HK-2 (cell line): ENCODE data around the gene BAG3.
"Not testable (repeated sequence)": the region's sequence is repeated elsewhere in the genome, so short reads cannot be mapped to it uniquely, and the experiment has no call there.

Experiments used
- DNase-seq: peaks from one replicate; pipeline ENCODE4 v3.0.0-alpha.2; 2018; ENCODE audit not compliant: unreplicated experiment

The BAG3 gene

DNA sequence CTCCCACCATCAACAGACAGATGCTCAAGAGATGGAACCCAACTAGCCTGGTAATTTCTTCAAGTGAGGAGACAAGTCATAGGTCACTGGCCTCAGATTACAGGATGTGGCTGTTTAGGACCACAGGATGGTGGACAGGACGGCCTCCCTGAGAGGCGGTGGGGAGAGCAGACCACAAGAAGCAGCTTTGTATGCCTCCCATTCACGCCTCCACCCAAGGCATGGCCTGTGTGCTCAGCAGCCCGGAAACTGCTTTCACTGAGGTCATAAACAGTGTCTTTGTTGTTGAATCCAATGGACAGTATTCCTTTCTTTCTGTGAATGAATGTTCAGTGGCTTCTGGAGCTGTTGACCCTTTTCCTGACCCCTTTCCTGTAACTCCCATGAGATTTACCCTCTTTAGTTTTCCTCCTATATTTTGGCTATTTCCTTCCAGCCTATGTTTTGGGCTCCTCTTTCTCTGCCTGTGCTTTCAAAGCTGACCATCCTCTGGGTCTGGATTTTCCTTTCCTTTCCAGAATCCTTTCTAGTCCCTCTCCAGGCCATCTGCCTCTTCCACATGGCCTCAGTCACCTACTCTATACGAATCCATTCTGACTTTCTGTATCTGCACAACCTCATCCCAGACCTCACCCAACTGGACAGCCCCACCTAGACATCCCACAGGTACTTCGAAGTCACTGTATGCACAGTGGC, 42.2 kb downstream of the BAG3 start:
- peak; percentile 42 for DNase-seq

DNA sequence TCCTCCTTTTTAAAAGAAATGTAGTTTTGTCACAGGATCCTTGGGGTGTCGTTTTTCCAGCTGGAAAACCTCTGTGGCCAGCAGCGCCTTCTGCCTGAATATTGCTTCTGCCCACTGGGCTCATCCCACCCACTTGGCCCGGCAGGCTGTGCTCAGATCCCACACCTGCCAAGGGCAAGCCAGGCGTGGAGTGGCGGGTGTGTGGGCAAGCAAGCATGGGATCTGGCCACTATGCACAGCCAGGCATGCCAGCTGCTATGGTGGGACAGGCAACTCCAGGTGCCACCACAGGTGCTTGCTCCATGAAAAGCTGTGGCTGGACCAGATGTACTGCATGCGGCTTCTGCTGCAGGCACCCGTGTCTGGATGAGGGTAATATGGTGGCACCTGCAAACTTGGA, 43.4 kb downstream of the BAG3 start:
- DNase-seq = no peak

DNA sequence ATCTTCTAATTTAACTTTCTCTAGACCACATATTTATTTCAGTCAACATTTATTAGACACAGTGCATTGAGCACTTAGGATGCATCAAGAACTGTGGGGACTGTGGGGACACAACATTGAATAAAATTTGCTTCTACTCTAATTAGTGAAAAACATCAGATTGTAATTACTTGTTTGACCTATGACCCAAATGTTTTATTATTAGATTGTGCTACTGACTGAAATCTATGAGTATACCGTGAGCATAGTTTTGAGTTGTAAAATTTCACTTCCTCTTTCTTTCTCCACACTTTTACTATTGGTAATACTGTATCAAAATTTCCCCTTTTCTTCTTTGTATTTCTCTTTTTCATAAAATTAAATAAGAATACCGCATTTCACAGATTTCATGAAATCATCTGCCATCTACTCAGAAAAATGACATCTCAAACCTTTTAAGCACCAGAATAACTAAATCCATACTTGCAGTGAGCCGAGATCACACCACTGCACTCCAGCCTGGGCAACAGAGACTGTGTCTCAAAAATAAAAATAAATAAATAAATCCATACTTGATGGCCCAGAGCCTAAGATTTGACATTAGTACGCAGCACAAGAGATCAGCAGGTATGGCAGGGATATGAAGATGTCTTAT, 49.3 kb downstream of the BAG3 start:
- DNase-seq = no peak

DNA sequence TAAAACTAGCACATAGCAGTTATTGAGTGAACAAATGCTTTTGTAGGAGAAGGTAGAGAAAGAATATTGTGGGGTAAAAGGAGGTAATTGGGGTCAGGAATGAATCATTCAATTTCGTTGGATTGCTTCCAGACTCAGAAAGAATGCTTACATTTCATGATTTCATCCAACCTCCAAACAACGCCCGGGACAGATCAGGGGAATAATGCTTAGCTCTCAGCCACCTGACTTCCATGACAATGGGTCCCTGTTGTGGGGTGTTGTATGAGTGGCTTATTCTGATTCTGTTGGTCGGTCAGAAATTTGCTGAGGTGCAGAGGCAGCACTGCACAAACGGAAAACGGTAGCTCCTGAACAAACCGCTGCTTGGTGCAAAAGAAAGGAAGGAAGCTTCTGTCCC, 50.7 kb downstream of the BAG3 start:
- DNase-seq = no peak

DNA sequence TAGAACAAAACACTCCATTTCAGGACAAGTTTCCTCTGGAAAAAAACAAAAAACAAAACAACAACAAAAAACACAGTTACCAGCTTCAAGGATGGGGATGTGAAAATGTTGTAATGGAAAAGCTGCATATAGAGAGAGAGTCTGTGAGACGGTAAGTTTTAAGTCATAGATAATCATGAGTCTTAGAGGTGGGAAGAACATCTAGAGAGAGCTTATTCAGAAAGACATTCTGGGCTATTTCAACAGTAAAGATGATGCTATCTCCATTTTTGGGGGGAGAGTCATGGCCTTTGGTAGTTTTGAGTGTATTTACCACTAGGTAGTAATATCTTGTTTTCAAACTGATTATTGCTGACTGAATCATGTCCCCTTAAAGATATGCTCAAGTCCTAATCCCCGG, 51.4 kb downstream of the BAG3 start:
- no peak for DNase-seq

DNA sequence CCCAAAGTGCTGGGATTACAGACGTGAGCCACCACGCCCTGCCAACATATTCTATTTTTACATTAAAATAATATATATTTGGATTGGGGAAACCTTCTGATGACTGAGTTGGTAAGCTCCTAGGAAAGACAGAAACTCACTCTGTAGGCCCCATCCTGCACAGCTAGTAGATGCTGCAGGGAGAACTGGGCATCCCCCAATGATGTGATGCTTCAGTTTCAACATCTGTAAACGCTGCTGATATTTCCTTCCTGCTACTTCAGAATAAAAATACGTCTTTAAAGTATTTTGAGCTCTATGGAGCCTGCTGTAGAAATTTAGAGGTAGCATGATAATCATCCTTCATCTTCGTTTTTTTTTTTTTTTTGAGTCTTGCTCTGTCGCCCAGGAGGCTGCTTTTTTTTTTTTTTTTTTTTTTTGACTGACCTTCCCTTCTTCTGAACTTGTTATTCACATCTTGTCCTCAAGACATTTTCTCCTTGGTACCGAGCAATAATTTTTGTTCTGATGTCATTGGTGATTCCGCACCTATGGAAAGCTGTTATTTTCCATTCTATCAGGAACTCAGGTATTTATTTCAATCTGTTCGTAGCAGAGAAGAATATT, 52.8 kb downstream of the BAG3 start:
- no peak for DNase-seq

DNA sequence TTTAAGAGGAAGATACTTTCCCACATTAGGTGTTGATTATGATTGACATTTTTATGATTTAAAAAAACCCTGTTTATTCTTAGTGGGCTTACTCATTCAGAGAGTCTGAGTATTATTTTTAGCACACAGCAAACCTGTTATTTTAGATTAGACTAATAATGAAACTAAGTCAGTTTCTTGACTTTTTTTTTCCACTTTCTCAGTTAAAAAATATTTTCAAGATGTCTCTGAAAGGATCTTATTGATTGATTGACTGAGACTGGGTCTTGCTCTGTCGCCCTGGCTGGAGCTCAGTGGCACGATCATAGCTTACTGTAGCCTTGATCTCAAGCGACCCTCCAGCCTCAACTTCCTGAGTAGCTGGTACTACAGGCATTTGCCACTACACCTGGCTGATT, 54.3 kb downstream of the BAG3 start:
- DNase-seq = no peak

DNA sequence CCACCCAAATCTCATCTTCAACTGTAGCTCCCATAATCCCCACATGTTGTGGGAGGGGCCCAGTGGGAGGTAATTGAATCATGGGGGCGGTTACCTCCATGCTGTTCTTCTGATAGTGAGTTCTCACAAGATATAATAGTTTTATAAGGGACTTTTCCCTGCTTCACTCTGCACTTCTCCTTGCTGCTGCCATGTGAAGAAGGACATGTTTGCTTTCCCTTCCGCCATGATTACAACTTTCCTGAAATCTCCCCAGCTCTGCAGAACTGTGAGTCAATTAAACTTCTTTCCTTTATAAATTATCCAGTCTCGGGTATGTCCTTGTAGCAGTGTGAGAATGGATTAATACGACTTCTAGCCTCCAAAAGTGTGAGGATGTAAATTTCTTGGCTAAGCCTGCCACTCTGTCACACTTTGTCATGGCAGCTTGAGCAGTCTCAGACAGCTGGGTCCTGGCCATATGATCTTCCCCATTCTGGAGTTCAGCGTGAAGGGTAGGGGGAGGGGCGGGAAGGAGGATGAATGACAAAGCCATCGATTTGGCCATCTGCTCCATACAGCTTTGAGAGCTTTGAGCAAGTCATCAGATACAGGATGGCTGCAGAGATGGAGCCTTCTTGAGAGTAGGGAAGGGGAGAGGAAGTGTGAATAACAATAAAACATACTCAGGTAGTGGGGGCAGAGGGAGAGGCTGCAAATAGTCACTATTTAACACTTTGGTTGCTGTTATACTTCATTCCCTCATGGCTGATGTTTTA, 55.5 kb downstream of the BAG3 start:
- no peak for DNase-seq

DNA sequence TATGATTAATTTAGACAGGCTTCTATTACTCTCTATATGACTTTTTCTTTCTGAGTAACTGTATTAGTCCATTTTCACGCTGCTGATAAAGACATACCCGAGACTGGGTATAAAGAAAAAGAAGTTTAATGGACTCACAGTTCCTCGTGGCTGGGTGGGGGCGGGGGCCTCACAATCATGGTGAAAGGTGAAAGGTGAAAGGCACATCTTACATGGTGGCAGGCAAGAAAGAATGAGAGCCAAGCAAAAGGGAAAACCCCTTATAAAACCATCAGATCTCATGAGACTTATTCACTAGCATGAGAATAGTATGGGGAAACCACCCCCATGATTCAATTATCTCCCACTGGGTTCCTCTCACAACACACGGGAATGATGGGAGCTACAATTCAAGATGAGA, 56.2 kb downstream of the BAG3 start:
- DNase-seq = not testable (repeated sequence)

DNA sequence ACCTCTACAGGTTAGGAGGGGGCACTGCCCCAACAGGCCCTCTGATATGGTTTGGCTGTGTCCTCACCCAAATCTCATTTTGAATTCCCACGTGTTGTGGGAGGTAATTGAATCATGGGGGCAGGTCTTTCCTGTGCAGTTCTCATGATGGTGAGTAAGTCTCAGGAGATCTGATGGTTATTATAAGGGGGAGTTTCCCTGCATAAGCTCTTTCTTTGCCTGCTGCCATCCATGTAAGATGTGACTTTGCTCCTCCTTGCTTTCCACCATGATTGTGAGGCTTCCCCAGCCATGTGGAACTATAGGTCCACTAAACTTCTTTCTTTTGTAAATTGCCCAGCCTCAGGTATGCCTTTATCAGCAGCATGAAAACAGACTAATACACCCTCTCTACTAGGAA, 59.8 kb downstream of the BAG3 start:
- not testable (repeated sequence) for DNase-seq

DNA sequence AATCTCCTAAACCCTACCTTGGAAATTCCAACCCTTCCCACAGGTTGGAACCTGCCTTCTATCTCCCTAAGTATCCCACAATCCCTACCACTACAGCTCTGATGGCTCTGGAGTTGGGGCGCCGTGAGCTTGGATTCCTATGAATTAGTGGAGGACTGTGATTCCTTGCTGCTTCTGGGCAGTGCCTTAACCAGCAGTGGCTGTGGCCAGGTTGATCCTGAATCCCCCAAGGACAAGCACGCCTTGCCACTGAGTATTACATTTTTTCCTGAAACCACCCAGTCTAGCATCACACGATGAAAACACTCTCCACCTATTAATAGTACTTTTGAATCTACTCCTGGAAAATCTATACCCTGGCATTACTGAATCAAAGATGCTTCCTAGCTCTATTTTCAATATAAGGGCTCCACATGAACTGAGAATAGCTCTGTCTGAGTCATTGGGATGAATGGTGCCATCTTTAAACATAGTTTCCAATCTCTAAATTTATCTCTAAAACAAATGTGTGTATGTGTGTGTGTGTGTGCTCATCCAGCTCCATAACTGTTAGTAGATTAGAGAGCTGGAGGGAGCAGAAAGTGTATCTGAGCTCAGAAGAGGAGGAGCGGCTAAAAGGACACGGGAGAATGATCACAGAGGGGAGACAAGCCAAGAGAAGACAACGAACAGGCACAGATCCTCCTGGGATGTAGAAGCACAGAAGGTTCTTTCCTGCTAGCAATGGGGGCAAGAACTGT, 62.7 kb downstream of the BAG3 start:
- DNase-seq = no peak

DNA sequence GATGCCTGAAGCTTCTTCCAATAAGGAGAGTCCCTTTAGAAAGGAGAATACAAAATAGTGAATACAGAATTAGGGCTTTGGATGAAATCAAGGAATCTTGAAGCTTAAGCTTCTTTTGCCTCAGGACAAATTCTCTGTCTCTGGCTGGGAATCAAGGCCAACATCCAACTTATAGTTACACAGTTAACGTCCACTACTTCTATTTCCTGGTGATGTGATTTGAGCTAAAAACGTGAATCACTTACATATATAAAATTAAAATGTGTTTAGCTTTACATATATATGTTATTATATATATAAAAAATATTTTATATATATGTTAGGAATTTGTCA, 63.3 kb downstream of the BAG3 start:
- no peak for DNase-seq

DNA sequence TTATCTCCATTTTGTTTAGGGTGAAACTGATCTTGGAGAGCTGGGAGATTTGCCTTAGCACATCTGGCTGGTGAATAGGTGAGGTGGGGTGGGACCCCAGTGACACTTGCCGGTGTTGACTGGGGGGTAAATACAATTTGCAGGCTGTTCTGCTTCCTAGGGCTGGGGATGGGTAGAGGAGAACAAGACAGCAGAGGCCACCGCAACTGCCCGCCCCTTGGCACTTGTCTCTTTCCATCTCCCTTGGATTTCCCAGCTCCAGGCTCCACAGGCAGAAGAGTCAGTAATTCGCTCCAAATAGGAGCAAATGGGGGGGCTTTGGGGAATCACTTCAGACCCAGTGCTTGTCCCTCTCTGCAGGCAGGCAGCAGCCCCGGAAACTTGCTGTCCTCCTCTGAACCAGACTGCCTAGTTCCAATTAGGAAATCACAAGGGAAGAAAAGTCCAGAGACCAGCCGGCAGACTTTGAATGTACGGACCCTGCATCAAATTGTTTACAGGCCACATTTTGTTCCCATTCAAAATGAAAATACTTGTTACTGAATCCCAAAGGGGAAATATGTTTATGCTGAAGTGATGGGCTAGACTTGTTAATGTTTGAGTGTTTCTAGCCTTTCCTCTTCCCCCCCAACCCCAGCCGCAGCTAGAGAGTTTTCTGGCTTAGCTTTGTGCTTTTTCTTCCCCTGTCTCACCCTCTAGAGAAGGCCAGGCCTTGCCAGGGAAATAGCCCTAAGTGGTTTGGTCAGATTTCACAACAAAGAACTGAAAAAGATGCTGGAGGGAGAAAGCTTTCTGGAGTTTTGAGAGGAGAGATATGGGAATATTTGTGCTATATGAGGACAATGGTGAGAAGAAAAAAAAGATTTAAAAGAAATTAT, 64.7 kb downstream of the BAG3 start:
- DNase-seq = no peak

DNA sequence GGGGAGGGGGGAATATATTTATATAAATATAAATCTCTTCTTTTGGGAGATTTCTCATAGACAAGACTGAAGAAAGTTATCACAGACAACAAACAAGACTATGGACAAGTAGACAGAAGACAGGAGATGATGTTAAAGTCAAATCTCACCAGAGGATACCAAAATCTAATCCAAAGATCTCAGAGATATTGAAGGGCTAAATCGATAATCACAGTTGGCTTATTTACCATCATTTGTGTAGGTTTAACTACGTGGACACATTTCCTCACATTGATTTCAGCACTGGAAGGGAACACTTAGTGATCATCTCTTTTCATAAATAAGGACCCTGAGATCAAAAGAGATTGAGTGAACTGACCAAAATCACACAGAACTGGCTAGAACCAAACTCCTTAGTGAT, 72.0 kb downstream of the BAG3 start:
- no peak for DNase-seq

DNA sequence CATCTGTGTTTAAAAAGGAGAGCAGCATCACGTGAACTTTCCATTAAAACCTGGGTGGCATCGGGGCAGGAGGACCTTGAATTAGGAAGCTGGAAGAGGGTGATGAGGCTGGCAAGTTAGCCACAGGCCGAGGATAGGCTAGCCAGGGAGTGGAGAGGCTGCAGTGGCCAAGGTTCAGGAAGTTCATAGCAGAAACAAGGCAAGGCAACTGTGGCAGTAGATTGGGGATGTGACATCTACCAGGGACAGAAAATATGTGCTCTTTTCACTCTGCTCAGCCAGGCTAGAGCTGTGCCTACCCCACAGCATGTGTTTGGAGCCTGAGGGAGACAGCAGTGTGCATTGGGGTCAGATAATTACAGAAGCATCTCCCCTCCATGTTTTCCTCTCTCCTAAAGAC, 72.4 kb downstream of the BAG3 start:
- DNase-seq = no peak

DNA sequence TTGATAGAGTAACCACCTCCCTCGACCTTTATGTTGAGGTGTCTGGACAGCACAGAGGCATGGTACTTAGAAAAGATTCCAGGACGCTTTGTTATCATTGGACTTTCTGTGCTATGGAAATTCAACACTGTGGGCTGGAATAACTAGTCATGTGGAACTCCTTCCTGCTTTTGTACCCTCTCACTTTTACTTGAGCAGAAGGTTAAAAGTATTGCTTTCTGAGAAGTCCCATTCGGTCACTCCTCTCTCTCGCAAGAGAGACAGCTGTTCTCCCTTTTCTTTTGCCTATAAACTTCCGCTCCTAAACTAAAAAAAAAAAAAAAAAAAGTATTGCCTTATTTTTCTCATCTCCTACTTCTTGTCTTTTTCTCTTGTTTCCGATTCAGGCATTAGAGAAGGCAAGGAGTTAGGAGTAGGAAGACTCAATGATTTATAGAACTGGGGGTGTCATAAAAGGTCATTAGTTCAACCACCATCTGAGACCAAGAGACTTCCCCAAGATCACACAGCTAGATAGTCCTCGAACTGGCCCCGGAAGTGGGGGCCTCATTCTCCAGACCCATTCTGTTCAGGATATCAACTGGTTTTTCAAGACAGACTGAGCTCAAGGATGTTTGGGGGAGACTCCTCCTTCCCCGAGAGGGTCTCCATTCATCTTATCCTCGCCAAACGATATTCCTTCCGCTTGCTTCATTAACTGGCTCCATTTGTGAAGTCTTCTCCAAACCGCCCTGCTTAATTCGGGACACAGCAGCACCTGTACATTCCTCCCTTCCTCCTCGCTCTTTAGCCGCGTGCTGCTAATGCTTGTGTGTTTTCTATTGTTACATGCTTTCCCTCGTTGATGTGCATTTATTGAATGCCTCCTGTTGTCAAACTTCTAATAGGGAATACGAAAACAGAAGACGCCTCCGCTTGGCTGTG, 73.7 kb downstream of the BAG3 start:
- peak; percentile 51 for DNase-seq

DNA sequence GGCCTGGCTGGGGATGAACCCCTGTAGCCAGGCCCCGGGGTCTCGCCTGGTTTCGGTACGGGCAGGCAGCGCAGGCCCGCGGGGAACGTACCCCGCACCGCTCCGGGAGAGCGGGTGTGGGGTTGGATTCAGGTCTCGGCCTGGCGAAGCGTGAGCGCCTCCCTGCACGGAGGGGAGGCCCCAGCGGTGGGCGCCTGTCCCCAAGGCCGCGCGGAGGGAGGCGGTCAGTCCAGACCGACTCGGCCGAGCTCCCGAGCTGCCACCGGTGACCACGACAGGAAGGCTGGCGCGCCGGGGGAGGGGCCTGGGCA, 74.3 kb downstream of the BAG3 start:
- DNase-seq = no peak

DNA sequence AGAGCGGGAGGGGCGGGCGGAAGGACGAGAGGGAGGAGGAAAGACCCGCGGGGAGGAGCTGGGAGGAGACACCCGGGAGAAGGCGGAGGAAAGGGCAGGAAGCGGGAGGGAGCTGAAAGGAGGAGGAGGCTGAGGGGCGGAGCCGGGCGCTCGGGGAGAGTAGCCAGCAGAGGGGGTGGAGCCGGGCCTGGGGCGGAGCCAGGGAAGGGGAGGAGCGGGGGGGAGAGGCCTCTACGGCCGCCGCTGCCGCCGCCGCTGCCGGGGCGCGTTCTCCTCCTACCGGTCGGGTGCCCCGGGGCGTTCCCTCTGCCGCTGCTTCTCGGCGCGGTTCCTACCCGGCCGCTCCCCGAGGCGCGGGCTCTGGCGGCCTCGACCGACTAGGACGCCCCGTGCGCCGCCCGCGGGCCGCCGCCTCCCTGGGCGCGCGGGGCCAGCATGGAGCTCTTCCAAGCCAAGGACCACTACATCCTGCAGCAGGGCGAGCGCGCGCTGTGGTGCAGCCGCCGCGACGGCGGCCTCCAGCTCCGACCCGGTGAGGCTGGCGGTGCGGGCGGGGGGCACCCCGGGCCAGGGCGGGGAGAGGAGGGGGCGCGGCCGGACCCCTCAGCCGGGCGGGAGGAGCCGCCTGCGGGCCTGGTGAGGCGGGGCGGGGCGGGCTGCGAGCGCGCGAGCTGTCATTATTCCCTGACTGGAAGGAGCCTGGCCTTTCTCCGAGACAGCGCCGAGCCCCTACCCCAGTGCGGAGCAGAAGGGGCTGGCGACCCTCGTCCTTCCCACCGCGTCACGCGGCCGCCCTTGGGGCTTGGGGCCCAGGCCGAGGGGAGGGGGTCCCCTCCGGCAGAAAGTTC, 74.9 kb downstream of the BAG3 start, which contains the start of gene INPP5F:
Gene INPP5F, plus strand, starts transcription at position 223 of the 848 bp plus-strand sequence. Its CDS starts 213 bp downstream, at position 436.
- DNase-seq = peak; percentile 100

DNA sequence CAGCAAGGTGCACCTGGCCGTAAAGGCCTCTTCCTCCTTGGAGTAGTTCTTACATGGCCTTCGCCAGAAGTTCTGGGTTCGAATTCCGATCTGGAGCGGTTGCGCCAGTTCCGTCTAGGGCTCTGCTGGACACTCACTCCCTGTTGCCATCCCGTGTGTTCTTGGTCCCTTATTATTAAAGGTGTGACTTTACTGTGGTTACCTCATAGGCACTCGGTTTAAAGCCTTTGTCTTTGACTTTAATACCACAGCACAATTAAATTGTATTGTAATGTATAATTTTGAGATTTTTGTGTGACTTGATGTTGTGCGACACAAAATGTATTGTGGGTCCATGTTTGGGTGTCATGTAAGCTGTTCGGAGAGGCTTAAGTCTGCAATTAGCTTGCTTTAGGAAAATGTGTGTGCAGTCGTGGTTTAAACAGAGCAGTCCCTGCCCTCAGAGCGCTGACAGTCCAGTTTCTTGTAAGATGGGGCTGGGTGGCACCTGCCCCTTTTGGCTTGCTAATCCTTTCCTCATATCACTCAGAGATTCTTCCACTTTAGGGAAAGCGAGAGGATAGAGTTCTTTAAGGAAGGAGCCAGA, 75.6 kb downstream of the BAG3 start:
- no peak for DNase-seq
